ENCODE measurements around the gene ACO2.
"Not testable (repeated sequence)": the region's sequence is repeated elsewhere in the genome, so short reads cannot be mapped to it uniquely, and the experiment has no call there.

The ACO2 gene

DNA sequence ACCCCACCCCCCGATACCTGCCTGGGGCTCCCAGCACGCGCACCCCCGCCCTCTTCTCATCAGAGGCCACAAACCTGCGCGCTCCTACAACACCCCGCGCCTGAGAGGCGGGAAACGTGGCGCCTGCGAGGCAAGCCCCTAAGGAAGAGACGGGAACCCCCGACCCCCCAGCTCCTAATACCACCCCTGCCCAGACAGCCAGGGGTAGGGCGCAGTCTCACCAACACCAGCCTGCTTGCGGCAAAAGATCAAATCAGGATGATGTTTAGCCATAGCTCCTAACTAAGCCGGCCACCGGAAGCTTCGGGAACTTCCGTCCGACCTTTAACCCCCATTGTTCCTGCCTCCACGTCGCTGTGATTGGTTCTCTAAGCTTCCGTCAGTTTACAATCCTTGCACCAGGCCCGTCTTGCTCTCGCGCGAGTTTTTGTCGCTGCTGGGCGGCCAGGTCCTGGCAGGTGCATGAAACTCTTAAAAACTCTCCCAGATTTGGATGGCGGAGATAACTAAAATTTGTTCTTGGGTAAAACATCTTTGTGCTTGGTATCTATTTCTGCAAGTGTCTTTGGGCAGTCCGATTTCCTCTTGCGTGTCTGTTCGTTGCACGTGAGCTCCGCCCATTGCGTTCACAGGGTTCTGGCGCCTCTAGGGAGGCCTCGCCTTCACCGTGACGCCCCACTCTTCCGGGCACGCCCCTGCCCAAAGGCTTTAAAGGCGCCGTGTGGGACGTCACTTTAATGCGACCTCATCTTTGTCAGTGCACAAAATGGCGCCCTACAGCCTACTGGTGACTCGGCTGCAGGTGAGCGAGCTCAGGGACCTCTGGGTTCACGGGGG is at the start of gene ACO2, which contains the start of gene PHF5A:
TSS of gene ACO2 (plus strand) at position 737 of the 837 bp plus-strand sequence. CDS start at position 767, 30 bp downstream.
TSS of gene PHF5A (minus strand) at position 312 of the 837 bp plus-strand sequence. CDS start at position 273, 39 bp downstream.
- FAIRE-seq (peak; percentile 28), DNase-seq (ENCODE audit: insufficient read length, low spot score) (peak; percentile 96)

GRCh38 chr22:41425660-41426365 is 43.1 kb upstream of the ACO2 start:
- no peak for FAIRE-seq

DNA sequence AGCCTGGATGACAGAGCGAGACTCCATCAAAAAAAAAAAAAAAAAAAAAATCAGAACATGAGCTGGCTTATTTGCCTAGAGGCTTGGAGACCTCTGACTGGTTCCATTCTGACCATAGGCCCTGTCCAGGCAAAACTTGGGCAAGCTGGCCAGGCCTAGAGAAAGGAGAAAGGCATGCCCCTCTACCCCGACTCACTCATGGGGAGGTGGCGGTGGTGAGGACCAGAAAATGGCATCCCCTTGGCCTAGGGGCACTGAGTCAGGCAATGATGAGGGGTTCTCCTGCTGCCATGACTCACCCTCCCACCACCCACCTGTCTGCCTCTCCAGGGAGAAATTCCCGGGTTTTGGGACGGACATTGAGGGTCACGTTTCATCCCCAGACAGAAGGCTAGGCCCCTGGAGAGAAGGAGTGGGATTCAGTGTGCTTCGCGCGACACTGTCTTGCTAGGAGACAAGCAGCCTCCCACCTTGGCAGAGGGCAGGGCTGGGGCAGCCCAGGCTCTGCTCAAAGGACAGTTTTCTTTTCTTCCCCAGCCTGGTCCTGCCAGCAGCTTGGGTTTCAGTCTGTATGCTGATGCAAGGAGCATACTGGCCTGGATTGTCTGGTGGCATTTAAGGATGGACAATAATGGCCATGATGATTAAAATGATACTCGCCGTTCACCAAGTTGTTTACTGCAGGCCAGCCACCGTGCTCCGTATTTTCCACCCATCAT is 39.5 kb upstream of the ACO2 start:
- FAIRE-seq: no peak
- no peak for DNase-seq (ENCODE audit: insufficient read length, low spot score)

More at GRCh38 chr22:41425660-41426365, 43.1 kb upstream of the ACO2 start:
- no peak for DNase-seq (ENCODE audit: insufficient read length, low spot score)

GRCh38 chr22:41429951-41430332 is 39.0 kb upstream of the ACO2 start:
- DNase-seq (ENCODE audit: insufficient read length, low spot score) (no peak), FAIRE-seq (no peak)

DNA sequence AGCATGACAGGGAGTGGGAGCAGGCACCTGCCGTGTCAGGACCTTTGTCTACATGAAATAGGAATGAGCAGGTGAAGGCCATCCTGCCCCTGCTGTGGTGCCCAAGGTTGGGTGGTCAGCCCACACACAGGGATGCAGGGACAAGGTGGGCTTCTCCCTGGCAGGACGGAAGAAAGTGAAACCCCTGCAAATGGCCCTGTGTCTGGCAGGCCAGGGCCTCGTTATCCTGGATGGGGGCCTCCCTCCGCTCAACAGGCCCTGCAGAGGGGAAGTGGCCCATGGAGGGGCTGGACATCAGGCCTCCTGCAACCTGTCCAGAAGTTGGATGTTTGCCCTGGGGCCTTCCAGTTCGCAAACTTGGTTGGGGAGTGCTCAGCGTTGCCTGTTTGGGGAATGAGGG is 37.3 kb upstream of the ACO2 start:
- no peak for FAIRE-seq

GRCh38 chr22:41433480-41433879 is 35.4 kb upstream of the ACO2 start:
- FAIRE-seq; DNase-seq (ENCODE audit: insufficient read length, low spot score): not testable (repeated sequence)

More for the DNA sequence above, 37.3 kb upstream of the ACO2 start:
- no peak for DNase-seq (ENCODE audit: insufficient read length, low spot score)

DNA sequence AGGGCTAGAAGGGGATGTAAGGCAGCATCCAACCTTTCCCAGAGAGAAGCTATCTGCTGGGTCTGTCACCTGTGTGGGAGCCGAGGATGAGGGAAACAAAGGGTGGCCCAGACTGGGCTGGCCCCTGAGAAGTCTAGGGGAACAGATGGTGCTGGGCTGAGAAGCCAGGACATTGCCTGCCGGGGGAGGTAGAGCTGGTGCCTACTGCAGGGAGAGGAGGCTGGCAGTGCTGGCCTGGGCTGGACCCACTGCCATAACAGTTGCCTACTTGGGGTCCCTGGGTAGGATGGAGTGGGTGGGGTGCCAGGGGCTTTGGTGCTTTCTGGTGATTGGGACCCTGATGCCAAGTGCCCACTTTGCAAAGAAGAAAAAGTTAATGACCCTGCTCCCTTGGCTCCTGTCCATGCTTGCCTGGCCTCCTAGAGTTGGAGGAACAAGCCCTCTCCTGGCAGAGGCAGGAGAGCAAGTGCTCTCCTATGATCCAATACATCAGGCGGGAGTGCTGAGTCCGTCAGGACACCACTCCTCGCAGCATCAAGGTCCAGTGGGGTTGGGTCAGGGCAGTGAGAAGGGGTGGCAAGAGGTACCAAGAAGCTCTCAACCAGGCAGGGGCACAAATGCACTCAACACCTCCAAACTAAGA is 34.4 kb upstream of the ACO2 start:
- FAIRE-seq; DNase-seq (ENCODE audit: insufficient read length, low spot score): not testable (repeated sequence)

DNA sequence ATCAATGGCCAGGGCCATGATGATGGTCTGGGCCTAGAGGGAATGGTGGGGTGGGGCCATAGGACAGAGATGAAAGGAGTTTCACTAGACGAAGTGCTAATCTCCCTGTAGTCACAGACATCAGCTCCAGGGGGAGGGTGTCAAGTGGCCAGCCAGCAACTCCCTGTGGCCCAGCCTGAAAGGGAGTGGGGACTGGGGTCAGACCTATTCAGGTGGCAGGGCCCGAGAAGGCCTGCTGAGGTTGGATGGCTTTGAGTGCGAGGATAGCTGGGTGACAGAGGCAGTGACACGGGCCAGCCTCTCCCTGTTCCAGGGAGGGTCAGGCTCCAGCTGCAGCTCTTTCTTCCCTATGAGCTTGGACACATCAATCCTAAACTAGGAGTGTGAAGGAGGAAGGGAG is 33.4 kb upstream of the ACO2 start:
- DNase-seq (ENCODE audit: insufficient read length, low spot score) (no peak), FAIRE-seq (no peak)

- FAIRE-seq: no peak
- DNase-seq (ENCODE audit: insufficient read length, low spot score): no peak
Observed at GRCh38 chr22:41436322-41437113, 32.4 kb upstream of the ACO2 start.

DNA sequence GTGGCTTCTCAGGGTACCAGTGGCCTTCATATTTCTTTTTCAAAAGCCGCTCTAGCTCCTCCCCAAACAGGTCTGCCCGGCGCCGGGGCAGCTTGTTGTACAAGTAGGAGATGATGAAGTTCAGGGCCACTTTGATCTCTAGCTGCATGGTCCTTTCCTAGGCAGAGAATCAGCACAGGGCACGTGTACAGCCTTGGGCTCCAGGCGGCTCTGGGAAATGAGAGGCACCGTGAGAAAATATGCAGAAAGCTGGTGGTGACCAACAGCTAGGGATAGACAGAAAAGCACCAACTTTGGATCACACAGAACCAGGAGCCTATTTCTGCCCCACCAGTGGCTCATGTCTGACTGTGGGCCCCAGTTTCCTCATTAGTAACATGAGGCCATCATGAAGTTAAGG is 31.7 kb upstream of the ACO2 start:
- no peak for DNase-seq (ENCODE audit: insufficient read length, low spot score)

GRCh38 chr22:41440511-41440910 is 28.4 kb upstream of the ACO2 start:
- DNase-seq (ENCODE audit: insufficient read length, low spot score); FAIRE-seq: not testable (repeated sequence)

More for the DNA sequence above, 31.7 kb upstream of the ACO2 start:
- no peak for FAIRE-seq

- FAIRE-seq (no peak), DNase-seq (ENCODE audit: insufficient read length, low spot score) (no peak)
Observed at GRCh38 chr22:41442240-41442792, 26.6 kb upstream of the ACO2 start.

- peak; percentile 92 for DNase-seq (ENCODE audit: insufficient read length, low spot score)
- FAIRE-seq: peak; percentile 48
Observed at GRCh38 chr22:41444360-41445128, 24.4 kb upstream of the ACO2 start.

DNA sequence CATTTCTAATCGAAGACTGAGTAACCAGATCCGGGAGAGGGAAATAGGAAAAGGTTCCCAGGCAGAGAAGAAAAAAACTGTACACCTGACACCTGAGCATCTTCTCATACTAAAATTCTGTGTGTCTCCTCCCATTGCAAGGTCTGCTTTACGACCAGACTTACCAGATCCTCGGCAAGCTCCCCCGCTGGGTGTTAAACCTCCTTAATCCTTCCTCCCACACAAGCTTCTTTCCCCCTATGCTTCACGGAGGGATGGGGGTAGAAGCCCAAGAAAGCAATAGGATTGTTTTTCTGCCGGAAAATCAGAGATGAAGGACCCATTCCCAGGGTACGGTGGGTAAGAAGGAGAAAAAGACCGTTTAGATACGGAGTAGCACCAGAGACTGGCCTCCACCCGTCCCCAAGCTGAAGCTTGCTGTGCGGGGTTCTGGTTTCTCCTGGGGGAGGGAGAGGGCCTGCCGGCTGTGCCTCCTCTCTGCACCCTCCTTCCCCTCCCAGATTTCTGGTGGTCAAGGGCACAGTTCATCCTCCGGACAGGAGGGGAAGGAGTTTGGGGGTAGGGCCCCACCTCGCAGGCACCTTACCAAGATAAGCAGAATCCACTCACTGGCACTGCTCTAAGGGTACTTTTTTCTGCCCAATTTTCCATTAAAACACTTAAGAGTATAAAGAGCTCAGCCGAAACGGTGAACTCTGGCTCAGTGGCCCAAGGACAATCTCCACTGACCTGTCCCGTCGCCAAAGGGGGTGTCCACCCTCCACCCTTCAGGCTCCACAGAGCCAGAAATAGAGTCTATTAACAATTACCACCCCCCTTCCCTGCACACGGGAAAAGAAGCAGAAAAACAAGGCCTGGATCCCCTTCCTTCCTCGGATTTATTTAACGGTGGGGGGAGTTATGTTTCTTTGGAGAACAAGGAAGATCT is 23.5 kb upstream of the ACO2 start:
- DNase-seq (ENCODE audit: insufficient read length, low spot score) (no peak), FAIRE-seq (no peak)

DNA sequence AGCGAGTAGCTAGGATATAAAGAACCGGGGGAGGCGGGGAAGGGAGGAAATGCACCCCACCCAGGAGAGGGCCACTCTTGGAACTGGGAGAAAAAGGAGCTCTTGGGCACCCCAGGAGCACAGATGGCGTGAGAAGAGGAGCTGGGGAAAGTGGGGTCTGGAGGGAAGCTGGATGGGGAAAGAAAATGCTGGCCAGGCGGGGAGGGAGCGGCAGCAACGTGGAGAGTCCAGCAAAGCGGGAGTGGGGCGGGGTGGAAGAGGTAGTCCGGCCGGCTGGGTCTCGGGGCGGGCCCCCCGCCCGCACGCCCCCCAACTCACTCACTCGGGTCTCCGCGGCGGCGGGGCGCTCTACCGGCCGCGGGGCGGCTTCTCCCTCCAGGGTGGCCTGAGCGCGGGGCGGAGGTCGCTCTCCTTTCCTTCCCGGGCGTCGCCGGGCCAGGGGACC is 22.8 kb upstream of the ACO2 start:
- FAIRE-seq (no peak), DNase-seq (ENCODE audit: insufficient read length, low spot score) (no peak)

DNA sequence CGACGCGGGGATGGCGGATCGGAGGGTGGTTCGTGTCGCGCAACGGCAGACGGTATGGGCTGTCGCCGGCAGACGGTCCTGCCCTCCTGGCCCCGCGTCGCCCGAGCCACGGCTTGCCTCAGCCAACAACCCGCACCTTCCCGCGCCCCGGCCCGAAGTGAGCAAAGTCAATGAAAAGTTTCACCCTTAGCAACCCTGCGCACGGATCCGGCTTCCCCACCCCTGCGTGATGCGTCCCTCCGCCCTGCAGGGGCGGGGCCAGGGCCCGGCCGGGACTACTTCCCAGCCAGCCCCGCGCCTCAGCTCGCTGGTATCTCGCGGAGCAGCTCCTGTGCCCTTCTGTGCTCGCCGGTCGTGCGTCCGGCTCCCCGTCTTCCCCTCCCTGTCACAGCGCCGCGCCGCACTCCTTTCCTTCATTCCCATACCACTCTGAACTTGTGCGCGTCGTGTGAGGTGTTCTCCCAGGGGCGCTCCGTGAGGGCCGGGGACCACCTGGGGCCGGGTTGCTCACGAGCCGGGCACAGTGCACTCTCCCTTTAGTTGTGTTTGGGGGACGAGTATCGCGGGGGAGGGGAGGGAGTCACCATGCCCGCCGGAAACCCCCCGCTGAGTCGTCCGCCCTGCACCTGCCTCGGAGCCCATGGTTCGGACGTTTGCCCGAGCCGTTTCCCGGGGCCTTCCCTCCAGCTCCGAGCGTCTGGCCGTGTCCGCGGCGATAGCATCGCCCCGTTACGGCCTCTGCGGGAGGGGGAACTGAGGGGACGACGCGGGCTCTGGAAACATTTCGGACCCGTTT is 22.1 kb upstream of the ACO2 start, which contains the start of gene TOB2:
TSS of gene TOB2 (minus strand) at position 163 of the 796 bp plus-strand sequence. CDS start 9,456 bp downstream, outside the sequence.
- FAIRE-seq: peak; percentile 55

More for the DNA sequence above, 22.1 kb upstream of the ACO2 start, which contains the start of gene TOB2:
- peak; percentile 74 for DNase-seq (ENCODE audit: insufficient read length, low spot score)

Data from HTR-8/SVneo (cell line).